Measurements from ENCODE around the gene REXO1. TPM values are rescaled to one million over a fixed set of nuclear protein-coding genes. Genes with fewer than 3 reads are reported as not detected.

REXO1 gene
- total and polyA plus RNA-seq, 2 of the 13 experiments (the other 11 are each of a cell fraction or from before 2014, with no cell fraction given), result 5.0 to 11.2 TPM

GRCh38 chr19:1847684-1848398 lies 442 bp downstream of the REXO1 start (continued):
- TF ChIP-seq KDM6A (CRISPR knock-in tag; IDR thresholded peaks at IDR 0.05; ENCODE audit: low read depth) (no peak), NFE2L1 (CRISPR knock-in tag; IDR thresholded peaks at IDR 0.05; ENCODE audit: borderline replicate concordance) (no peak), AHR (CRISPR knock-in tag; IDR thresholded peaks at IDR 0.05) (no peak), SRSF1 (optimal IDR thresholded peaks at IDR 0.05; ENCODE audit: low read depth, low read length) (no peak), NFIB (CRISPR knock-in tag; IDR thresholded peaks at IDR 0.05; ENCODE audit: borderline replicate concordance) (no peak), TCF12 (IDR thresholded peaks at IDR 0.05) (no peak), TCF12 (CRISPR knock-in tag; IDR thresholded peaks at IDR 0.05) (no peak), TBP (CRISPR knock-in tag; IDR thresholded peaks at IDR 0.05) (no peak), FOXJ3 (CRISPR knock-in tag; IDR thresholded peaks at IDR 0.05; ENCODE audit: borderline replicate concordance) (no peak), RXRA (CRISPR knock-in tag; IDR thresholded peaks at IDR 0.05) (peak; percentile 33; the same call in 1 of the 2 replicates), PCBP2 (optimal IDR thresholded peaks at IDR 0.05; ENCODE audit: low read depth, low read length, poor library complexity, severe bottlenecking) (no peak), ZNF383 (CRISPR knock-in tag; IDR thresholded peaks at IDR 0.05; ENCODE audit: borderline replicate concordance) (no peak), ZMYM4 (CRISPR knock-in tag; IDR thresholded peaks at IDR 0.05) (no peak), SMAD1 (CRISPR knock-in tag; IDR thresholded peaks at IDR 0.05; ENCODE audit: borderline replicate concordance, low read depth) (no peak), ZNF253 (CRISPR knock-in tag; IDR thresholded peaks at IDR 0.05; ENCODE audit: borderline replicate concordance) (no peak), REL (CRISPR knock-in tag; conservative IDR thresholded peaks at IDR 0.05) (no peak), RCOR2 (CRISPR knock-in tag; IDR thresholded peaks at IDR 0.05) (no peak), PBX3 (CRISPR knock-in tag; IDR thresholded peaks at IDR 0.05; ENCODE audit: borderline replicate concordance) (no peak; the same call in 1 of the 2 replicates), GMEB2 (CRISPR knock-in tag; IDR thresholded peaks at IDR 0.05; ENCODE audit: low read depth) (no peak), ZNF446 (CRISPR knock-in tag; IDR thresholded peaks at IDR 0.05) (no peak), STAT5B (CRISPR knock-in tag; IDR thresholded peaks at IDR 0.05) (no peak), ZNF556 (CRISPR knock-in tag; IDR thresholded peaks at IDR 0.05; ENCODE audit: borderline replicate concordance) (no peak), ZNF782 (CRISPR knock-in tag; IDR thresholded peaks at IDR 0.05; ENCODE audit: borderline replicate concordance) (no peak; the same call in 1 of the 2 replicates), GTF2F1 (IDR thresholded peaks at IDR 0.05; ENCODE audit: low read length) (no peak), POLR2AphosphoS5 (IDR thresholded peaks at IDR 0.05; ENCODE audit: low read depth, low read length) (no peak)
- TF ChIP-seq, protein P1, sequence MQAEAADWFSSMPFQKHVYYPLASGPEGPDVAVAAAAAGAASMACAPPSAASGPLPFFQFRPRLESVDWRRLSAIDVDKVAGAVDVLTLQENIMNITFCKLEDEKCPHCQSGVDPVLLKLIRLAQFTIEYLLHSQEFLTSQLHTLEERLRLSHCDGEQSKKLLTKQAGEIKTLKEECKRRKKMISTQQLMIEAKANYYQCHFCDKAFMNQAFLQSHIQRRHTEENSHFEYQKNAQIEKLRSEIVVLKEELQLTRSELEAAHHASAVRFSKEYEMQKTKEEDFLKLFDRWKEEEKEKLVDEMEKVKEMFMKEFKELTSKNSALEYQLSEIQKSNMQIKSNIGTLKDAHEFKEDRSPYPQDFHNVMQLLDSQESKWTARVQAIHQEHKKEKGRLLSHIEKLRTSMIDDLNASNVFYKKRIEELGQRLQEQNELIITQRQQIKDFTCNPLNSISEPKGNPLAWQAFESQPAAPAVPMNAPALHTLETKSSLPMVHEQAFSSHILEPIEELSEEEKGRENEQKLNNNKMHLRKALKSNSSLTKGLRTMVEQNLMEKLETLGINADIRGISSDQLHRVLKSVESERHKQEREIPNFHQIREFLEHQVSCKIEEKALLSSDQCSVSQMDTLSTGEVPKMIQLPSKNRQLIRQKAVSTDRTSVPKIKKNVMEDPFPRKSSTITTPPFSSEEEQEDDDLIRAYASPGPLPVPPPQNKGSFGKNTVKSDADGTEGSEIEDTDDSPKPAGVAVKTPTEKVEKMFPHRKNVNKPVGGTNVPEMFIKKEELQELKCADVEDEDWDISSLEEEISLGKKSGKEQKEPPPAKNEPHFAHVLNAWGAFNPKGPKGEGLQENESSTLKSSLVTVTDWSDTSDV (CRISPR knock-in tag; IDR thresholded peaks at IDR 0.05), result no peak

Measured in HepG2 (cell line).